ENCODE measurements around the gene MYO18B. TPM values are rescaled to one million over a fixed set of nuclear protein-coding genes. Genes with fewer than 3 reads are reported as not detected.

The MYO18B gene
- total RNA-seq, 2 experiments from 2014 or later: 0.11 to 0.22 TPM

DNA sequence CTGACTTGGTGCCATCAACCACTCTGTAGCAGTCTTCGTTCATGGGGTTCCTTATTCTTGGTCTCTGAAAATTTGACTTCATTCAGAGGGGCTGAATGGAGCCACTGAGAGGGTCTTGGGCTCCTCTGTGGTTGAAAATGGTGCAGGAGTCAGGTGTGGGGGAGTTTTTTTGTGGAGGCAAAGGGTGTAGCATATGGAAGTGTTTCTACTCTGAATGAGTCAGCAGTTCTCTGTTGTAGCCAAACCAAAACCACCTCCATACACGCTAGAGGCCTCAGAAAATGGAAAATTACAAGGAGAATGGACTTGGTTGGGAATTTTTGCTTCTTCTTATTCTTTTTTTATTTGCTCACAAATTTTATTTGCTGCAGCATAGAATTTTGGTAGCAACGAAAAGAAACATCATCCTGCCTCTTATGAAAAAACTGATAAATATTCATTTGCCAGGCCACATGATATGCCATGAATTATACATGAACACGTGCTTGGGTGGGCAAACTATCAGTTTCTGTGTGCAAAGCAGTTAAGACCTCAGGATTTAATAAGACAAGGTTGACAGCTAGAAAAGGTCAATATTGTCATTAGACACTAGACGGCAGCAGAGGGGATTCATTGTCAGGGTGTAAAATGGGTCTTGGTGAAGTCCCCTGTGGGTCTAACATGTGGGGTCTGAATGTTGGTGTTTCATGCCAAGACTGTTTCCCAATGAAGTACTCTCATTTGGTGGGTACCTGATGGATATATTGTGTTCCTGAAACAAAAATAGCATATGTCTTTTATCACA lies 111.7 kb downstream of the MYO18B start:
- POLR2A ChIA-PET: no interaction called here
- no peak overlapping the region for H3K27ac Mint-ChIP-seq
- H3K36me3 ChIP-seq (ENCODE audit: insufficient read depth, low read length): no peaks in the 10 kb centered on the region
- peaks cover 2% of the 10 kb centered on the region for H3K9me3 Mint-ChIP-seq
- intact Hi-C loops (cut with DNase I, micrococcal nuclease): no loop called here
- H3K27ac ChIP-seq (ENCODE audit: low read depth in 1 of 2, low read length in 2 of 2): no peak overlapping the region
- H3K27me3 ChIP-seq (ENCODE audit: control insufficient read depth in 1 of 2, insufficient read depth in 2 of 2, low read length in 2 of 2): peaks cover 0 to 4% of the 10 kb centered on the region in 2 experiments
- TF ChIP-seq, protein P1, sequence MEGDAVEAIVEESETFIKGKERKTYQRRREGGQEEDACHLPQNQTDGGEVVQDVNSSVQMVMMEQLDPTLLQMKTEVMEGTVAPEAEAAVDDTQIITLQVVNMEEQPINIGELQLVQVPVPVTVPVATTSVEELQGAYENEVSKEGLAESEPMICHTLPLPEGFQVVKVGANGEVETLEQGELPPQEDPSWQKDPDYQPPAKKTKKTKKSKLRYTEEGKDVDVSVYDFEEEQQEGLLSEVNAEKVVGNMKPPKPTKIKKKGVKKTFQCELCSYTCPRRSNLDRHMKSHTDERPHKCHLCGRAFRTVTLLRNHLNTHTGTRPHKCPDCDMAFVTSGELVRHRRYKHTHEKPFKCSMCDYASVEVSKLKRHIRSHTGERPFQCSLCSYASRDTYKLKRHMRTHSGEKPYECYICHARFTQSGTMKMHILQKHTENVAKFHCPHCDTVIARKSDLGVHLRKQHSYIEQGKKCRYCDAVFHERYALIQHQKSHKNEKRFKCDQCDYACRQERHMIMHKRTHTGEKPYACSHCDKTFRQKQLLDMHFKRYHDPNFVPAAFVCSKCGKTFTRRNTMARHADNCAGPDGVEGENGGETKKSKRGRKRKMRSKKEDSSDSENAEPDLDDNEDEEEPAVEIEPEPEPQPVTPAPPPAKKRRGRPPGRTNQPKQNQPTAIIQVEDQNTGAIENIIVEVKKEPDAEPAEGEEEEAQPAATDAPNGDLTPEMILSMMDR (IDR thresholded peaks at IDR 0.05): no peak
- H3K27me3 Mint-ChIP-seq: peaks cover 18% of the 10 kb centered on the region
- H3K9me3 ChIP-seq (ENCODE audit: control insufficient read depth in 1 of 2, insufficient read depth in 1 of 2, low read length in 2 of 2): no peaks in the 10 kb centered on the region
- no peak for ATAC-seq (ENCODE audit: poor library complexity)
- H3K36me3 Mint-ChIP-seq (ENCODE audit: low read depth): no peaks in the 10 kb centered on the region
- no peak for DNase-seq
- H3K4me3 ChIP-seq (ENCODE audit: low read length): no peak overlapping the region
- no peaks in the 10 kb centered on the region for H3K4me1 ChIP-seq (ENCODE audit: insufficient read depth, low read length)
- no peak overlapping the region for H3K4me3 Mint-ChIP-seq
- CTCF ChIA-PET: no interaction called here
- H3K4me1 Mint-ChIP-seq (ENCODE audit: low read depth): no peaks in the 10 kb centered on the region

DNA sequence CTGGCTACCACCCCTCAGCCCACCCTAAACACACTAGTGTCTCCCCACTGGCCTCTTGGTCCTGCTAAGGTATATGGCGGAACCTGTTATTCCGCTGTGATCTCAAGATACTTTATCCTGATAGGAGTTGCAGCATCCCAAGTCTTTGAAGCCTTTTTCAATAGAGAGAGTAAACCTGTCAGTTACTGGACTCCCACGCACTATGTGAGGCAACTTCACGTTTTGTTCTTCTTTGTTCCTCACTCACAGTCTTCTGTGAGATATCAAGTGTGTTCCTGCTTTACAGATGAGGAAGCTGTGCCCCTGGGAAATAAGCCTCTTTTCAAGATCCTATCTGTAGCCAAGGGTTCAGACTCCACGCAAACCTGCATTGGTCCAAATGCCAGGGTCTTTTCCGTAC lies 127.8 kb downstream of the MYO18B start:
- H3K27ac Mint-ChIP-seq: no peak overlapping the region

DNA sequence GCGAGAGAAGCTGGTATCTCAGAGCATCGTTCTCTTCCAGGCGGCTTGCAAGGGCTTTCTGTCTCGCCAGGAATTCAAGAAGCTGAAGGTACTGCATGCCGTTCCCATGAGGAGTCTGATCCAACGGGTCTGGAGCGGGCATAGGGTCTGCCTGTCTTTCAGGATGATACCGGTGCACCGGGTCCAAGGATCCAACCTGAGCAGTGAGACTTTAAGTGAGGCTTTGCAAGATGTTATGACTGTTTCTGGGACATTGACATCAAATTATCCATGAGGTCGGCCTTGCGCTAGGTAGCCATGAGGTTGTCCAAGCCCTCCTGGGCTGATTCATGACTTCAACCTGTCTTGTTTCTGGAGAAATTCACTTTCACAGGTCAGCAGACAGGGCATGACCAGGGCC lies 132.3 kb downstream of the MYO18B start:
- ChIA-PET POLR2A (no interaction called here), CTCF (no interaction called here)
- H3K27me3 ChIP-seq (ENCODE audit: control insufficient read depth in 1 of 2, insufficient read depth in 2 of 2, low read length in 2 of 2): peaks cover 0 to 2% of the 10 kb centered on the region in 2 experiments
- H3K4me3 ChIP-seq (ENCODE audit: low read length): no peak overlapping the region
- H3K36me3 ChIP-seq (ENCODE audit: insufficient read depth, low read length): no peaks in the 10 kb centered on the region
- no peaks in the 10 kb centered on the region for H3K9me3 ChIP-seq (ENCODE audit: control insufficient read depth in 1 of 2, insufficient read depth in 1 of 2, low read length in 2 of 2)
- no peaks in the 10 kb centered on the region for H3K36me3 Mint-ChIP-seq (ENCODE audit: low read depth)
- TF ChIP-seq, protein P1 (IDR thresholded peaks at IDR 0.05): no peak
- H3K27me3 Mint-ChIP-seq: peaks cover 23% of the 10 kb centered on the region
- no peak overlapping the region for H3K27ac ChIP-seq (ENCODE audit: low read depth in 1 of 2, low read length in 2 of 2)
- ATAC-seq (ENCODE audit: poor library complexity): no peak
- no peaks in the 10 kb centered on the region for H3K4me1 Mint-ChIP-seq (ENCODE audit: low read depth)
- DNase-seq: no peak
- no peak overlapping the region for H3K4me3 Mint-ChIP-seq
- H3K4me1 ChIP-seq (ENCODE audit: insufficient read depth, low read length): no peaks in the 10 kb centered on the region
- intact Hi-C loops (cut with DNase I, micrococcal nuclease): no loop called here
- H3K27ac Mint-ChIP-seq: no peak overlapping the region
- no peaks in the 10 kb centered on the region for H3K9me3 Mint-ChIP-seq

More for the DNA sequence above, 127.8 kb downstream of the MYO18B start:
- Histone ChIP-seq H3K4me3 (ENCODE audit: low read length) (no peak overlapping the region), H3K9me3 (ENCODE audit: control insufficient read depth in 1 of 2, insufficient read depth in 1 of 2, low read length in 2 of 2) (no peaks in the 10 kb centered on the region), H3K27me3 (ENCODE audit: control insufficient read depth in 1 of 2, insufficient read depth in 2 of 2, low read length in 2 of 2) (peaks cover 0 to 7% of the 10 kb centered on the region in 2 experiments), H3K27ac (ENCODE audit: low read depth in 1 of 2, low read length in 2 of 2) (no peak overlapping the region), H3K36me3 (ENCODE audit: insufficient read depth, low read length) (no peaks in the 10 kb centered on the region), H3K4me1 (ENCODE audit: insufficient read depth, low read length) (no peaks in the 10 kb centered on the region)
- no peaks in the 10 kb centered on the region for H3K4me1 Mint-ChIP-seq (ENCODE audit: low read depth)
- no peaks in the 10 kb centered on the region for H3K9me3 Mint-ChIP-seq
- peaks cover 18% of the 10 kb centered on the region for H3K27me3 Mint-ChIP-seq
- DNase-seq: no peak
- intact Hi-C loops (cut with DNase I, micrococcal nuclease): no loop called here
- ChIA-PET POLR2A (no interaction called here), CTCF (no interaction called here)
- H3K4me3 Mint-ChIP-seq: no peak overlapping the region
- ATAC-seq (ENCODE audit: poor library complexity): no peak
- no peaks in the 10 kb centered on the region for H3K36me3 Mint-ChIP-seq (ENCODE audit: low read depth)
- TF ChIP-seq, protein P1 (IDR thresholded peaks at IDR 0.05): no peak

Data from CD4-positive, alpha-beta T cell (primary cell).